HAP-1 (cell line): Measurements from ENCODE around the gene LRRTM2.

Experiments used
- DNase-seq, 2 experiments: peaks; one replicate each; pipeline ENCODE4 v3.0.0-alpha.2; 2016 to 2020; ENCODE audit warnings: low spot score in 2 of 2
- H3K27me3 ChIP-seq: fragments of 250-450 bp; sonication (Bioruptor Pico); 2 replicates; pipeline ENCODE4 v1.5.1; 2020; ENCODE audit warnings: low read depth, mild to moderate bottlenecking, moderate library complexity
- H3K36me3 ChIP-seq: fragments of 250-450 bp; sonication (Bioruptor Pico); replicated peaks from 2 replicates; pipeline ENCODE4 v1.5.1; 2020; ENCODE audit warnings: mild to moderate bottlenecking
- H3K4me1 ChIP-seq: fragments of 250-450 bp; sonication (Bioruptor Pico); 2 replicates; pipeline ENCODE4 v1.5.1; 2020; ENCODE audit warnings: mild to moderate bottlenecking
- H3K4me3 ChIP-seq: fragments of 250-450 bp; sonication (Bioruptor Pico); 2 replicates; pipeline ENCODE4 v1.5.1; 2020; ENCODE audit warnings: mild to moderate bottlenecking, moderate library complexity
- H3K9me3 ChIP-seq: fragments of 250-450 bp; sonication (Bioruptor Pico); 2 replicates; pipeline ENCODE4 v1.5.1; 2020; ENCODE audit warnings: mild to moderate bottlenecking, moderate library complexity
- in situ Hi-C: fragments of 300-500 bp; cut with MboI; formaldehyde crosslinking; loops from 3 replicates; pipeline ENCODE4 v1.14.3; 2020; ENCODE audit warnings: low sequenced_read_pairs, inconsistent platforms, mixed read lengths

LRRTM2 gene

DNA sequence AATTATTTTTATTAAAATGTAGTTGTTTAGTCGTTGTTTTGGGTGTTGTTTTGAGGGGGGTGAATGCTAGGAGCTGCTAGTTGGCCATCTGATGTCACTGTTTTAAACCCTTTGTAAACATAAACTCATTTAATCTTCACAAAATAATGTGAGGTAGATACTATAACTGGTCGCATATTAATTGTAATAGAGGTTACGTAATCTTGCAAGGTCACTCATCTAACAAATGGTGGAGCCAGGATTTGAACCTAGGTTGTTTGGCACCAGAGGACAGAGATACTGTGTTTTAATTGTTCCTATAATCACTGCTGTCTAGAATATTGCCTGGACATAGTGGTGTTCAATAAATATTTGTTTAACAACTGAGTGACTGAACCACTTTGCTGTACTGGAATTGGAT lies 54.4 kb downstream of the LRRTM2 start:
- peaks cover 11% of the 10 kb centered on the region for H3K36me3 ChIP-seq
- H3K4me3 ChIP-seq = no peak overlapping the region
- in situ Hi-C loops = loop anchor here (25.0 kb wide), 1 partner anchor 442 kb away; no protein-coding TSS in a partner anchor
- no peaks in the 10 kb centered on the region for H3K27me3 ChIP-seq
- no peak for DNase-seq
- H3K4me1 ChIP-seq = peaks cover 22% of the 10 kb centered on the region
- H3K9me3 ChIP-seq = no peaks in the 10 kb centered on the region

DNA sequence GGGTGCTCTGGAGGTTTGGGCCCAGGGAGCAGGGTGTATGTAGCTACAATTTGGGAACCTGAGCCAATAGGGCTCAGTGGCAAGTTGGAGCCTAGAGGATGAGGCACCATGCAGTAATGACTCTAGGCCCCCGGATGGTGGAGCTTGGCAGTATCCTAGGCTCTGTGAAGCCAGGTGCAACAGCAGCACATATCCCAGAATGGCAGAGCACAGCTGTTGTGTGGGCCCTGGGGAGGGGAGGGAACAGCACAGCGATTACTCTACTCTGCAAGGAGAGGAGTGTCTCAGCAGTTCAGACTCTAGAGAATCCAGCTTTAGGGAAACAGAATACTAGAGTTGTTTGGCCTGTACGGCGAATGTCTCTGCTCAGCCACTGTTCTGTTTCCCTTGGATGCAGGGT lies 56.1 kb downstream of the LRRTM2 start:
- Histone ChIP-seq H3K36me3 (peaks cover 5% of the 10 kb centered on the region), H3K27me3 (no peaks in the 10 kb centered on the region), H3K4me3 (no peak overlapping the region), H3K4me1 (peaks cover 8% of the 10 kb centered on the region), H3K9me3 (no peaks in the 10 kb centered on the region)
- DNase-seq = no peak
- in situ Hi-C loops = loop anchor here (25.0 kb wide), 1 partner anchor 443 kb away; no protein-coding TSS in a partner anchor
